Measurements from ENCODE around the gene CIP2A.

The CIP2A gene

DNA sequence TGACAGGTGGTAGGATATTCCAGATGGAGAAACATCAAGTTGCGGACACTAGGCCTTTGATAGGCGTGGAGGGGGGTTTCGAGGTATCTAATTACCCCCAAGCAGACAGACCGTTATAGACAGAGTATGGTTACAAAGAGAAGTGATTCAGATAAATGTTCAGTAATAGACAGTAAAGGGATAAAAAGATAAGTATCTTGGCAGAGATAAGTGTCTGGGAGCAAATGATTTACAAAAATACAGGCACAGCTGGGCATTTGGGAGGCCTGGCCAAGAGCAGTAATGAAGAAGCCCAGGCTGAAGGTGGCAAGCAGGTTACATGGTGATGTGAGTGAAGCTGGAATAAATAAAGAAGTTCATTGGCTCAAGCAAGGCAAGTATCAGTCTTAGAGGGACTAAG lies 78.2 kb downstream of the CIP2A start:
- no peak for DNase-seq (ENCODE audit: low read depth in 2 of 2)

DNA sequence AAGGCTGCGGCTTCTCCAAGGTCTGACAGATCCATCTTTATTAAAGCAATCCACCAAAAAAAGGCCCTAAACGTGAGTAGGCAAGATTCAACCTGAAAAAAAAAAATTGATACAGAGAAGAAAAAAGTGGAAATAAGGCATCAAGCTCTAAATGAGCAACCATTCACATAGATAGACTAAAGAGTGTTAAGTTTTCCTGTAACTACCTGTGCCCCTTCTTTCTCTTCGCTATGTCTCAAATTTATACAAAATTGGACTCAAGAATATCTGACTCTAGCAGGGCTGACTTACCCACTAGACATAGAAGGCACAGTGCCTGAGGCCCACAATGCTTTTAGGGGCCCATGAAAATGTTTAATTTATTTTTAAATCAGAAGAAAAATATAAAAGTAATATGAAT lies 78.7 kb downstream of the CIP2A start, which contains the start of gene MYH15:
Gene MYH15 (minus strand): TSS at position 101 of the 400 bp plus-strand sequence. CDS start 66 bp downstream, at position 35.
- DNase-seq (ENCODE audit: low read depth in 2 of 2): no peak

DNA sequence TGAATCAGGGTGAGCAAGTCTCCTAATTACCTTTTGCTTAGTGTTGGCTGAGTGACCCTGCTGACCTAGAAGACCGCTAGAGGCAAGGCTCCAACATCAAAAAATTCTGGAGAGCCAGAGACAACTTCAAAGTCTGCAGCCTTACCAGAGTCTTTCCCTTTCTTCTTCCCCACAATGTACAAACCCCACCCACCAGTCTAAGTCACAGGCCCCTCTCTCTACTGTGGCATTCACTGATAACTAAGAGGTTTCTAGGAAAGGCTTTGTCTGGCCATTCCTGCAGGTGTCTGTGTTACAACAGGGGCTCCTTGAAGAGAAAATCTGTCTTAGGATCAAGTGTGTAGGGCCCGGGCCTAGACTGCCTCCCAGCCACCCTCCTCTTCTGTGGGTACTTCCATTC lies 79.4 kb downstream of the CIP2A start:
- DNase-seq (ENCODE audit: low read depth in 2 of 2): no peak

DNA sequence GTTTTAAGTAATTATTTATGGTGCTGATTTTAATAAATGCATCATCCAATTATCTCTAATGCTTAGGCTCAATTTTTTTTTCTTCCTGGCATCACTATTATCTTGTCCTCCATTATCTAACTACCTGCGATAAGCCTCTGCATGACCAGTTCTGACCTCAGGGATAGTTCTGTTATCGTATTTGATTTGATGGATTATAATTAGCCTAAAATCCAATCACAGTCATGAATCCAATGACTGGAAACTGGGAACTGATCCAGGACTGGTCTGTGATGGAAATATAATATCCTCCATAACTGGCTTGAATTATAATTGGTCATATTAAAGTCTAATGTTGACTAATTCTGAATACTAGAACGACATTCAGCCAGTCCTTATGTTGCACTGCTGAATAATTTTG lies 80.0 kb downstream of the CIP2A start:
- no peak for DNase-seq (ENCODE audit: low read depth in 2 of 2)

DNA sequence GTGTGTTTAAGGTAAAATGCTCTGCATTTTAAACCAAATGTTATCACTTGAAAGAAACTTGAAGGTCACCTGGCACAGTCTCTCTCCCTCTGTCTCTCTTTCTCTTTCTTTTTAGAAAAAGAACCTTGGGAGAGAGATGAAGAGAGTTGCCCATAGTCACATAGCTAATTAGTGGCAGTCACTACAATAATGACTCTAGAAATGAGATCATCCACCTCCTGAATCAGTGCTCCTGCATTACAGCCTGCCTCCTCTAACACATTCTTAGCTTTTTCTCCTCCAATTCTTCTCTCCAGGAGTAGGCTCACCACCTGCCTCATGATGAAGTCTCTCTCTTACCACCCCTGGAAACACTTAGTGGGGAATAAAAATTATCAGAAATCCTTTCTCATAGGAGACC lies 81.3 kb downstream of the CIP2A start:
- no peak for DNase-seq (ENCODE audit: low read depth in 2 of 2)

DNA sequence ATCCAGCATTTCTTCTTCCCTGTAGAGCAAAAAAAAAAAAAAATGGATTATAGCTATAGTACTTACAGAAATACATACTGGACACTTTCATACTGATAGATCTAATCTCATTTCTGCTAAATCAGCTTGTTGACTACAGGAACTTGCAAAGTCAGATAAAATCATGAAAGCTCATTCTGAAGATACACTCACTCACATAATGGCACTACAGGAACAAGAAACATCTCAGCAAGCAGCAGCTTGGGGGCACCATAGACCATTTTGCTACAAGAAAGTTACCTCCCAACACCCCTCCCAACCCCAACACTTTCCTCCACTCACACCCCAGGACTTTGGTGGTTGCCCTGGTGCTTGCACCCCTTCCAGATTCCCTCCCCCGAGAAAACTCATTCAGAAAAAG lies 83.4 kb downstream of the CIP2A start:
- DNase-seq (ENCODE audit: low read depth in 2 of 2): no peak

DNA sequence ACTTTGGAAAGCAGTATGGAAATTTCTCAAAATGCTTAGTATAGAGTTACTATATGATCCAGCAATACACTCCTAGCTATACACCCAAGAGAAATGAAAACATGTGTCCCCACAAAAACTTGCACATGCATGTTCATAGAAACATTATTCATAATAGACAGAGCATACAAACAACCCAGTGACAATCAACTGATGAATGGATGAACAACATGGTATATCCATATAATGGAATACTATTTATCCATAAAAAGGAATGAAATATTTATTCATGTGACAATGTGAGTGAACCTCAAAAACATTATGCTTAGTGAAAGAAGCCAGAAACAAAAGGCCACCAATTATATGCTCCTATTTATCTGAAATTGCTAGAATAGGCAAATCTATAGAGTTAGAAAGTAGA lies 85.5 kb downstream of the CIP2A start:
- DNase-seq (ENCODE audit: low read depth in 2 of 2): no peak

DNA sequence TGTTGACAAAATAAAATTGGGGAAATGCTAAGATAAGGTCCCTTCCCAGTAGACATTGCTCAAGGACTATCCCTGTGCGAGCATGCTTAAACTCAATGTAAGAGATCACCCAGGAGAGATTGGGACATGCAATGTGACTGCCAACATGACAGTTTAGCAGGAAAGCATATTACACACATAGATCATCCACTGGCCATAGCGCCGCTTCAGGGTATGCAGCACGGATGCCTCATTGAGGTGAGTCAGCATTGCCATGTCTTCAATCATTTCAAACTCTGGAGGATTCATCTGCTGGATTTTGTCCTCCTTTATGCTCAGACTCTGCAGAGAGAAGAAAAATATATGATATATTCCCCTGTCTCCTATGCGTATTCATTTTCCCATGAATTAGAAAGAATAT lies 87.7 kb downstream of the CIP2A start:
- no peak for DNase-seq (ENCODE audit: low read depth in 2 of 2)

DNA sequence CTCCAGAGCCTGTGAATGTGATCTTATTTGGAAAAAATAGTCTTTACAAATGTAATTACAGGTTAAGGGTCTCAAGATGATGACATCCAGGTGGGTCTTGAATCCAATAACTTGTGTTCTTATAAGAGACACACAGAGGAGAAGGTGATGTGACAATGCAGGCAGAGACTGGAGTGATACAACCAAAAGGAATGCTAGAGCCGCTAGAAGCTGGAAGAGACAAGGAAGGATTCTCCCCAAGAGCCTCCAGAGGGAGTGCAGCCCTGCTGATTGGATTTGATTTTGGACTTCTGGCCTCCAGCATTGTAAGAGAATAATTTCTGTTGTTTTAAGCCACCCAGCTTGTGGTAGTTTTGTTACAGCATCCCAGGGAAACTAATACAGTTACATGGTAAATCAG lies 88.5 kb downstream of the CIP2A start:
- no peak for DNase-seq (ENCODE audit: low read depth in 2 of 2)
